Umbilical cord (tissue), 2 donors: ENCODE measurements around the gene ELFN2. TPM values are rescaled to one million over a fixed set of nuclear protein-coding genes. Genes with fewer than 3 reads are reported as not detected.
"Not testable (repeated sequence)": the region's sequence is repeated elsewhere in the genome, so short reads cannot be mapped to it uniquely, and the experiment has no call there.

Experiments used
- DNase-seq: peaks from one replicate; pipeline ENCODE4 v3.0.0-alpha.2; 2015; ENCODE audit warnings: low spot score
- total RNA-seq: library from RNA; depleted of rRNA; stranded (reverse); fragments of >200 nt; gene quantifications from one replicate; pipeline ENCODE4 v1.2.3, GENCODE V29; 2014; ENCODE audit warnings: low replicate concordance; ENCODE audit not compliant: insufficient read depth

The ELFN2 gene
- total RNA-seq, 1 donor from 2014 or later: 0.24 TPM

- DNase-seq: no peak
Observed at GRCh38 chr22:37335806-37336199, 91.5 kb downstream of the ELFN2 start.

- no peak for DNase-seq
Observed at GRCh38 chr22:37334859-37335805, 92.1 kb downstream of the ELFN2 start.

GRCh38 chr22:37334461-37334858 is 92.8 kb downstream of the ELFN2 start:
- DNase-seq: no peak

- no peak for DNase-seq
Observed at GRCh38 chr22:37333724-37334460, 93.4 kb downstream of the ELFN2 start.

GRCh38 chr22:37331856-37332536 is 95.3 kb downstream of the ELFN2 start:
- no peak for DNase-seq

- no peak for DNase-seq
Observed at GRCh38 chr22:37331034-37331428, 96.2 kb downstream of the ELFN2 start.

GRCh38 chr22:37330200-37331033 is 96.9 kb downstream of the ELFN2 start:
- peak; percentile 56 for DNase-seq

GRCh38 chr22:37329238-37330140 is 97.8 kb downstream of the ELFN2 start:
- no peak for DNase-seq

- not testable (repeated sequence) for DNase-seq
Observed at GRCh38 chr22:37328538-37329237, 98.6 kb downstream of the ELFN2 start.

GRCh38 chr22:37328017-37328416 is 99.3 kb downstream of the ELFN2 start:
- DNase-seq: no peak

GRCh38 chr22:37326726-37327125 is 100.6 kb downstream of the ELFN2 start:
- no peak for DNase-seq

GRCh38 chr22:37325039-37325395 is 102.3 kb downstream of the ELFN2 start:
- no peak for DNase-seq

GRCh38 chr22:37324340-37325038 is 102.8 kb downstream of the ELFN2 start:
- DNase-seq: no peak

- no peak for DNase-seq
Observed at GRCh38 chr22:37320726-37321677, 106.3 kb downstream of the ELFN2 start.

- no peak for DNase-seq
Observed at GRCh38 chr22:37319469-37319868, 107.8 kb downstream of the ELFN2 start.

GRCh38 chr22:37318364-37319109 is 108.7 kb downstream of the ELFN2 start:
- DNase-seq: peak; percentile 28
